GM23338 (cell line): ENCODE data around the gene CRYBG2. TPM values are rescaled to one million over a fixed set of nuclear protein-coding genes. Genes with fewer than 3 reads are reported as not detected.

Source experiments
- ATAC-seq: fragments of 200-7000 bp; cut with Tn5 transposase; 3 replicates; pipeline ENCODE4 v1.9.1; 2020
- DNase-seq: peaks from one replicate; pipeline ENCODE4 v3.0.0-alpha.2; 2015; ENCODE audit warnings: low spot score
- H2AFZ ChIP-seq: fragments of 200-600 bp; sonication (generic); 2 replicates; pipeline ENCODE4 v1.8.0; 2016; ENCODE audit warnings: antibody characterized with exemption, mild to moderate bottlenecking, moderate library complexity
- H3F3A ChIP-seq: fragments of 200-600 bp; sonication (generic); replicated peaks from 2 replicates; pipeline ENCODE4 v1.8.0; 2017; ENCODE audit warnings: antibody characterized with exemption, mixed run types, low read depth
- H3K27ac ChIP-seq: fragments of 200-600 bp; sonication (generic); 2 replicates; pipeline ENCODE4 v1.6.1; 2016; ENCODE audit warnings: low read depth
- H3K27me3 ChIP-seq: fragments of 200-600 bp; sonication (generic); 2 replicates; pipeline ENCODE4 v1.8.0; 2016; ENCODE audit warnings: mild to moderate bottlenecking, mixed run types, moderate library complexity; ENCODE audit not compliant: insufficient read depth
- H3K36me3 ChIP-seq: fragments of 200-600 bp; sonication (generic); 2 replicates; pipeline ENCODE4 v1.8.0; 2016; ENCODE audit warnings: mild to moderate bottlenecking; ENCODE audit not compliant: insufficient read depth
- H3K4me1 ChIP-seq: fragments of 200-600 bp; sonication (generic); 2 replicates; pipeline ENCODE4 v1.8.0; 2016; ENCODE audit warnings: mild to moderate bottlenecking, moderate library complexity; ENCODE audit not compliant: insufficient read depth
- H3K4me2 ChIP-seq: fragments of 200-600 bp; sonication (generic); 2 replicates; pipeline ENCODE4 v1.7.1; 2017; ENCODE audit warnings: mixed run types
- H3K4me3 ChIP-seq: fragments of 200-600 bp; sonication (generic); 2 replicates; pipeline ENCODE4 v1.6.1; 2016; ENCODE audit warnings: mixed run types
- H3K79me2 ChIP-seq: fragments of 200-600 bp; sonication (generic); replicated peaks from 2 replicates; pipeline ENCODE4 v1.8.0; 2017; ENCODE audit warnings: mild to moderate bottlenecking; ENCODE audit not compliant: insufficient read depth
- H3K9me2 ChIP-seq: fragments of 200-600 bp; sonication (generic); 2 replicates; pipeline ENCODE4 v1.8.0; 2017; ENCODE audit not compliant: insufficient read depth
- H4K20me1 ChIP-seq: fragments of 200-600 bp; sonication (generic); replicated peaks from 2 replicates; pipeline ENCODE4 v1.8.0; 2017; ENCODE audit warnings: mild to moderate bottlenecking; ENCODE audit not compliant: insufficient read depth
- H3K27ac Mint-ChIP-seq: 2 replicates; pipeline ENCODE4 v1.8.0; 2020; ENCODE audit warnings: inconsistent platforms, mild to moderate bottlenecking, moderate library complexity, mixed read lengths
- H3K27me3 Mint-ChIP-seq: 3 replicates; pipeline ENCODE4 v1.8.0; 2022; ENCODE audit warnings: low read depth, mild to moderate bottlenecking, moderate library complexity, mixed read lengths, inconsistent platforms; ENCODE audit not compliant: insufficient read depth, poor library complexity
- H3K36me3 Mint-ChIP-seq: 3 replicates; pipeline ENCODE4 v1.8.0; 2021; ENCODE audit warnings: low read depth, mild to moderate bottlenecking, inconsistent platforms, moderate library complexity, mixed read lengths
- H3K4me1 Mint-ChIP-seq: 3 replicates; pipeline ENCODE4 v1.8.0; 2020; ENCODE audit warnings: mild to moderate bottlenecking, inconsistent platforms, mixed read lengths
- H3K4me3 Mint-ChIP-seq: 3 replicates; pipeline ENCODE4 v1.8.0; 2021; ENCODE audit warnings: moderate library complexity, mild to moderate bottlenecking, inconsistent platforms, mixed read lengths
- H3K9me3 Mint-ChIP-seq: 3 replicates; pipeline ENCODE4 v1.8.0; 2020; ENCODE audit warnings: moderate library complexity, mild to moderate bottlenecking, inconsistent platforms, mixed read lengths
- CTCF ChIP-seq, 2 experiments: fragments of 200-600 bp in 1 of 2; sonication (generic) in 1 of 2; conservative IDR thresholded peaks; 2 replicates each; pipeline versions ENCODE4 v1.5.1 to v1.6.1; 2016 to 2017; ENCODE audit warnings: antibody characterized with exemption in 2 of 2, low read depth in 2 of 2, mild to moderate bottlenecking in 2 of 2, moderate library complexity in 1 of 2
- EZH2 ChIP-seq: fragments of 200-600 bp; sonication (generic); IDR thresholded peaks from one replicate; pipeline ENCODE4 v1.8.0; 2017; ENCODE audit warnings: antibody characterized with exemption, mild to moderate bottlenecking, low read depth; ENCODE audit not compliant: unreplicated experiment
- JUNB ChIP-seq: IDR thresholded peaks from one replicate; pipeline ENCODE4 v1.6.1; 2016; ENCODE audit warnings: antibody characterized with exemption; ENCODE audit not compliant: unreplicated experiment
- REST ChIP-seq: IDR thresholded peaks from one replicate; pipeline ENCODE4 v1.6.1; 2018; ENCODE audit warnings: antibody characterized with exemption; ENCODE audit not compliant: unreplicated experiment
- STAT1 ChIP-seq: IDR thresholded peaks from one replicate; pipeline ENCODE4 v1.6.1; 2016; ENCODE audit warnings: antibody characterized with exemption; ENCODE audit not compliant: unreplicated experiment
- ZNF114 ChIP-seq: fragments of 250-450 bp; sonication (Bioruptor Pico); IDR thresholded peaks from 2 replicates; pipeline ENCODE4 v1.5.0; 2020; ENCODE audit warnings: mild to moderate bottlenecking, moderate library complexity
- ZNF462 ChIP-seq: fragments of 250-450 bp; sonication (Bioruptor Pico); IDR thresholded peaks from 2 replicates; pipeline ENCODE4 v1.5.0; 2020; ENCODE audit warnings: mild to moderate bottlenecking, moderate library complexity
- polyA plus RNA-seq: library from polyadenylated mRNA; unstranded; fragments of >200 nt; fragmentation: Nextera tagmentation; extraction: Ambion mirVana; gene quantifications from 2 replicates; pipeline ENCODE4 v1.2.1, GENCODE V29; 2016
- total RNA-seq: library from RNA; depleted of rRNA; stranded (reverse); fragments of >200 nt; shearing (Covaris generic); gene quantifications from 2 replicates; pipeline ENCODE4 v1.2.3, GENCODE V29; 2014

Gene CRYBG2
- total and polyA plus RNA-seq, 2 experiments from 2014 or later = 17.6 to 18.4 TPM

GRCh38 chr1:26345718-26346117, 8.2 kb downstream of the CRYBG2 start (continued):
- TF ChIP-seq EZH2 = no peak
- TF ChIP-seq ZNF462 (CRISPR knock-in tag) = no peak
- TF ChIP-seq ZNF114 (CRISPR knock-in tag) = no peak

- Histone ChIP-seq H4K20me1 (no peaks in the 10 kb centered on the region), H3K79me2 (no peaks in the 10 kb centered on the region), H3K4me2 (no peak overlapping the region), H2AFZ (no peak overlapping the region), H3K36me3 (no peaks in the 10 kb centered on the region), H3K4me1 (no peaks in the 10 kb centered on the region), H3K27me3 (no peaks in the 10 kb centered on the region), H3K4me3 (no peak overlapping the region), H3K27ac (no peak overlapping the region), H3K9me2 (no peaks in the 10 kb centered on the region), H3F3A (no peaks in the 10 kb centered on the region)
- TF ChIP-seq STAT1 (no peak), CTCF (conservative IDR thresholded peaks at IDR 0.05; ENCODE audit: low read depth in 2 of 2) (no peak), ZNF114 (CRISPR knock-in tag) (no peak), JUNB (no peak), REST (no peak)
- DNase-seq (no peak), ATAC-seq (no peak)
- no peak overlapping the region for H3K27ac Mint-ChIP-seq
- H3K4me3 Mint-ChIP-seq = no peak overlapping the region
- no peaks in the 10 kb centered on the region for H3K9me3 Mint-ChIP-seq
- H3K36me3 Mint-ChIP-seq = no peaks in the 10 kb centered on the region
- H3K4me1 Mint-ChIP-seq = peaks cover 4% of the 10 kb centered on the region; the same call in 2 of the 3 replicates
- peaks cover 17% of the 10 kb centered on the region for H3K27me3 Mint-ChIP-seq
These were observed 9.6 kb downstream of the CRYBG2 start for GRCh38 chr1:26344147-26344920.
